Activated T-cell treated with anti-CD3 and anti-CD28 coated beads, Interleukin-2, amount 50 U/mL, for 72 hours (primary cell): ENCODE measurements around the gene SLC29A4. TPM values are rescaled to one million over a fixed set of nuclear protein-coding genes. Genes with fewer than 3 reads are reported as not detected.
"Not testable (repeated sequence)": the region's sequence is repeated elsewhere in the genome, so short reads cannot be mapped to it uniquely, and the experiment has no call there.

Experiments used
- ATAC-seq, 2 donors: fragments of 150-1000 bp; cut with Tn5 transposase; replicated peaks in 1 of 2; 2 replicates each; pipeline ENCODE4 v1.10.0; 2021; ENCODE audit warnings: moderate library complexity in 2 of 2, mild to moderate bottlenecking in 1 of 2
- DNase-seq, 2 donors: peaks; one replicate each; pipeline ENCODE4 v3.0.0; 2021 to 2022; ENCODE audit warnings: mixed read lengths in 1 of 2
- H3K27ac Mint-ChIP-seq: one replicate; pipeline ENCODE4 v1.8.0; 2022; ENCODE audit warnings: mild to moderate bottlenecking, moderate library complexity, mixed read lengths
- H3K27me3 Mint-ChIP-seq: one replicate; pipeline ENCODE4 v1.8.0; 2022; ENCODE audit warnings: low read depth, mixed read lengths
- H3K36me3 Mint-ChIP-seq, 2 donors: one replicate each; pipeline ENCODE4 v1.8.0; 2022; ENCODE audit warnings: mixed read lengths in 2 of 2, mild to moderate bottlenecking in 1 of 2; ENCODE audit not compliant: insufficient read depth in 2 of 2
- H3K4me1 Mint-ChIP-seq: one replicate; pipeline ENCODE4 v1.8.0; 2022; ENCODE audit warnings: low read depth, mixed read lengths
- H3K4me3 Mint-ChIP-seq, 2 donors: one replicate each; pipeline ENCODE4 v1.8.0; 2022; ENCODE audit warnings: mild to moderate bottlenecking in 2 of 2, mixed read lengths in 2 of 2, moderate library complexity in 2 of 2
- H3K9me3 Mint-ChIP-seq, 2 donors: one replicate each; pipeline ENCODE4 v1.8.0; 2022; ENCODE audit warnings: mixed read lengths in 2 of 2
- total RNA-seq, 2 donors: library from RNA; stranded (reverse); gene quantifications; one replicate each; pipeline ENCODE4 v1.2.3, GENCODE V29; 2022

Gene SLC29A4
- total RNA-seq, 2 donors from 2014 or later = 0.48 to 1.3 TPM

- H3K27ac Mint-ChIP-seq, ATAC-seq, H3K4me1 Mint-ChIP-seq, DNase-seq, H3K9me3 Mint-ChIP-seq, H3K36me3 Mint-ChIP-seq: not testable (repeated sequence)
- Mint-ChIP-seq H3K4me3 (peak overlapping the region in 1 of 2 donors; percentile 29), H3K27me3 (peaks cover 13% of the 10 kb centered on the region)
These were observed 894 bp upstream of the SLC29A4 start for GRCh38 chr7:5281598-5282500.

GRCh38 chr7:5283421-5284303 lies 919 bp downstream of the SLC29A4 start:
- Mint-ChIP-seq H3K9me3 (no peaks in the 10 kb centered on the region), H3K4me3 (no peak overlapping the region), H3K27me3 (peaks cover 13% of the 10 kb centered on the region), H3K4me1 (no peaks in the 10 kb centered on the region), H3K27ac (no peak overlapping the region), H3K36me3 (no peaks in the 10 kb centered on the region)
- DNase-seq (no peak), ATAC-seq (no peak)

DNA sequence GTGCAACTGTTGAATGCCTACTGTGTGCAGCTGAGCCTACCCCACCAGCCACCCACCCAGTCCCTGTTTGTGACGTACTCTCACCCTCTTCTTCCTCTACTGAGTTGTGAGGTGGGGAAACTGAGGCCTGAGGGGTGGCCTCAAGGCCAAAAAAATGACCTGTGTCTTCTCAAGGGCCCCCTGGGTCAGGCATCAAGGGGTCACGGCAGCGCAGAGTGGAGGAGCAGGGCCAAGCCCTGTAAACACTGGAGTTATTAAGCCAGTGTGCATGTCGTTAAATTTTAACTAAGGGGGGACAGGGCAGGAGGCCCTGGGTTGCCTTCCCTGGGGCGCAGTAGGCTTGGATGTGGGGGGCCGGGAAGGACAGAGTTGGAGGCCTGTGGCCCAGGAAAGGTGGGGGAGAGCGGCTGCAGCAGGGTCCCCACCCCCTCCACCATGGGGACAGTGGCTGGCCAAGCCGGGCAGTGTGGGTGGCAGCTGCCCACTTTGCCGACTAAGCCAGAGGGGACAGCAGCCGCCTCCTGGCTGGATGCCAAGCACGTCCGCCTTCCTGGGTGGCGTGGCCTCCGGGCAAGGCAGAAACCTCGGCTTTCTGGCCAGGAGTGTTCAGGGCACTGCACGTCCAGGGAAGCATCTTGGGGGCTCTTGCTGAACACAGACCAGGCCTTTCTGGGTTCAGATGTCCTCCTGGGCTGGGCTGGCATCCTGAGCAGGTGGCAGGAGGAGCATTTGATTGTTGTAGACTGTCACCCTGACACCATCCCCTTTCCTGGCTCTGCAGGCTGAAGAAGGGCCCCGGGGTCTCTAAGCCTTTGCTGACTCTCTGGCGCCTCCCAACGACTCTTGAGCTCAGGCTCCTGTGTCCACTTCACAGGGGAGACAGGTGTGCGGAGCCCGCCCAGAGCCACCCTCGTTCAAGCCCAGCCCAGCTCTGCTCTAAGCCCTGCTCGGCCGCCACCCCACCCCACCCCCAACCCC lies 1.9 kb downstream of the SLC29A4 start:
- Mint-ChIP-seq H3K9me3 (no peaks in the 10 kb centered on the region), H3K4me3 (peak overlapping the region in 1 of 2 donors; percentile 52), H3K27me3 (peaks cover 11% of the 10 kb centered on the region), H3K36me3 (no peaks in the 10 kb centered on the region), H3K4me1 (no peaks in the 10 kb centered on the region), H3K27ac (no peak overlapping the region)
- no peak for ATAC-seq
- peak; percentile 14 to 31 for DNase-seq

DNA sequence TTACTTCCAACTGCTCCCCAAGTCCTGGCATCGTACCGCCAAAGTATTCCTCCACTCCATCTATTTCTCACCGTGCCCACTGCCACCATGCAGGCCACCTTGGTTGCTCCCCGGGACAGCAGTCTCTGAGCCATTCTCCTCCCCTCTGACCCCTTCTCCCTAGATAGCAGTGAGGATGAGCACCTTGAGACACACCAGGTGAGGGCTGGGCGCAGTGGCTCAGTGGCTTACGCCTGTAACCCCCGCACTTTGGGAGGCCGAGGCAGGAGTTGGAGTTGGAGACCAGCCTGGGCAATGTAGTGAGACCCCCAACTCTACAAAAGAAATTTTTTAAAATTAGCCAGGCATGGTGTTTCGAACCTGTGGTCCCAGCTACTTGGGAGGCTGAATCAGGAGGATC lies 4.2 kb downstream of the SLC29A4 start:
- Mint-ChIP-seq H3K9me3 (no peaks in the 10 kb centered on the region), H3K4me3 (no peak overlapping the region), H3K27ac (no peak overlapping the region), H3K36me3 (no peaks in the 10 kb centered on the region), H3K4me1 (no peaks in the 10 kb centered on the region), H3K27me3 (peaks cover 6% of the 10 kb centered on the region)
- ATAC-seq (no peak), DNase-seq (no peak)

GRCh38 chr7:5287373-5287772 lies 4.6 kb downstream of the SLC29A4 start:
- H3K4me1 Mint-ChIP-seq, ATAC-seq, DNase-seq, H3K4me3 Mint-ChIP-seq, H3K36me3 Mint-ChIP-seq, H3K9me3 Mint-ChIP-seq, H3K27ac Mint-ChIP-seq, H3K27me3 Mint-ChIP-seq: not testable (repeated sequence)

DNA sequence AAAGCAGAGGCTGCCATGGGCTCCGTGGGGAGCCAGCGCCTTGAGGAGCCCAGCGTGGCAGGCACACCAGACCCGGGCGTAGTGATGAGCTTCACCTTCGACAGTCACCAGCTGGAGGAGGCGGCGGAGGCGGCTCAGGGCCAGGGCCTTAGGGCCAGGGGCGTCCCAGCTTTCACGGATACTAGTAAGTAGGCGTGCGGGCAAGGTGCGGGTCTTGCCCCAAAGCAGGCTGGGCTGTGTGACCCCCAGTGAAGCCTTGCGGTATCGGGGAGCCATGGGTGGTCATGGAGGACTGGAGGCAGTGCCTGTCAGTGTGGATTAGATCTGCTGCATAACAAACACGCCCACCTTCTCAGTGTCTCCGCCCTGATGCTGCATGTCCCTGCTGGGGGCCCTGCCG lies 5.1 kb downstream of the SLC29A4 start:
- no peak overlapping the region for H3K4me3 Mint-ChIP-seq
- no peaks in the 10 kb centered on the region for H3K4me1 Mint-ChIP-seq
- no peaks in the 10 kb centered on the region for H3K36me3 Mint-ChIP-seq
- ATAC-seq (no peak), DNase-seq (no peak)
- no peaks in the 10 kb centered on the region for H3K9me3 Mint-ChIP-seq
- H3K27ac Mint-ChIP-seq = no peak overlapping the region
- H3K27me3 Mint-ChIP-seq = peaks cover 6% of the 10 kb centered on the region

- not testable (repeated sequence) for H3K9me3 Mint-ChIP-seq, H3K27ac Mint-ChIP-seq, H3K4me3 Mint-ChIP-seq, H3K4me1 Mint-ChIP-seq, H3K36me3 Mint-ChIP-seq, ATAC-seq, H3K27me3 Mint-ChIP-seq, DNase-seq
These were observed 5.8 kb downstream of the SLC29A4 start for GRCh38 chr7:5288560-5288959.

GRCh38 chr7:5289355-5289754 lies 6.6 kb downstream of the SLC29A4 start:
- Mint-ChIP-seq H3K36me3 (no peaks in the 10 kb centered on the region), H3K4me3 (no peak overlapping the region), H3K27me3 (peaks cover 3% of the 10 kb centered on the region), H3K27ac (no peak overlapping the region), H3K4me1 (no peaks in the 10 kb centered on the region), H3K9me3 (peaks cover 0 to 1% of the 10 kb centered on the region in 2 donors)
- no peak for DNase-seq
- no peak for ATAC-seq

DNA sequence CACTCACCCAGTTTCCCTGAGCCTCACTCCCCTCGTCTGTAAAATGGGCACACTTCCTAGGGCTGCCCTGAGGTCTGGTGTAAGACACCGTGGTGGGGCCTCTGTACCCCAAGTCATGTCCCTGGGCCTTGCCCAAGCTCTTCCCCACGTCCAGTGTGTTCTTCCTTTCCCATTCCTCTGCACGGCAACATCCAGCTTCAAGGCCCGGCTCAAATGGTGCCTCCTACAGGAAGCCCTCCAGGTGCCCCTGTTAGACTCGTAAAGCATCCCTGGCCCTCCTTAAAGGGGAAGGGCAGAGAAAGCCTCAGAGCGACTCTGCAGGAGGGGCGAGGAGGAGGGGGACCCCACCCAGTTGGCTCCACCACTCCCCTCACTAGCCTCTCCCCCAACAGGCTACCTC lies 8.6 kb downstream of the SLC29A4 start:
- ATAC-seq = no peak
- Mint-ChIP-seq H3K4me3 (no peak overlapping the region), H3K27ac (no peak overlapping the region)

GRCh38 chr7:5291711-5292335 lies 9.1 kb downstream of the SLC29A4 start:
- not testable (repeated sequence) for ATAC-seq, H3K9me3 Mint-ChIP-seq, DNase-seq, H3K4me1 Mint-ChIP-seq, H3K4me3 Mint-ChIP-seq, H3K27ac Mint-ChIP-seq, H3K27me3 Mint-ChIP-seq, H3K36me3 Mint-ChIP-seq

More for the DNA sequence above, 8.6 kb downstream of the SLC29A4 start:
- peaks cover 3% of the 10 kb centered on the region in 2 donors for H3K36me3 Mint-ChIP-seq
- H3K9me3 Mint-ChIP-seq = peaks cover 2 to 7% of the 10 kb centered on the region in 2 donors
- peaks cover 6% of the 10 kb centered on the region for H3K4me1 Mint-ChIP-seq
- DNase-seq = no peak
- no peaks in the 10 kb centered on the region for H3K27me3 Mint-ChIP-seq

- H3K27ac Mint-ChIP-seq = no peak overlapping the region
- no peak overlapping the region for H3K4me3 Mint-ChIP-seq
- H3K4me1 Mint-ChIP-seq = peaks cover 15% of the 10 kb centered on the region
- peaks cover 2 to 7% of the 10 kb centered on the region in 2 donors for H3K9me3 Mint-ChIP-seq
- DNase-seq (no peak), ATAC-seq (no peak)
- peaks cover 9% of the 10 kb centered on the region for H3K27me3 Mint-ChIP-seq
- H3K36me3 Mint-ChIP-seq = peaks cover 3% of the 10 kb centered on the region in 2 donors
These were observed 11.6 kb downstream of the SLC29A4 start for GRCh38 chr7:5294169-5294987.
